ENCODE measurements around the gene BICC1. TPM values are rescaled to one million over a fixed set of nuclear protein-coding genes. Genes with fewer than 3 reads are reported as not detected.

The BICC1 gene
- total RNA-seq, 1 experiment from 2014 or later: not detected

GRCh38 chr10:58479045-58479444 is 33.6 kb upstream of the BICC1 start (continued):
- TF ChIP-seq EZH2phosphoT487 (IDR thresholded peaks at IDR 0.05; ENCODE audit: borderline replicate concordance) (no peak), FOSL1 (IDR thresholded peaks at IDR 0.05; ENCODE audit: low read depth) (no peak), REST (IDR thresholded peaks at IDR 0.05; ENCODE audit: low read depth) (no peak), MAX (IDR thresholded peaks at IDR 0.05) (no peak)

GRCh38 chr10:58480321-58480720 is 32.4 kb upstream of the BICC1 start:
- BruUV-seq (replicated peaks): no TSS peak
- POLR2A ChIA-PET: interaction anchor here (0.7 kb wide), 1 partner anchor 47 kb away, joined by 3 read pairs; no protein-coding TSS in a partner anchor
- ATAC-seq: no peak

More at GRCh38 chr10:58480321-58480720, 32.4 kb upstream of the BICC1 start:
- no peaks in the 10 kb centered on the region for H3K4me1 ChIP-seq (ENCODE audit: control insufficient read depth in 1 of 2, insufficient read depth in 2 of 2, low read length in 2 of 2)
- RAD21 ChIA-PET (ENCODE audit: low non-redundant PET in 1 of 2, low total read pairs in 2 of 2, uncharacterized antibody in 2 of 2, unreplicated experiment in 2 of 2): no interaction called here
- no peaks in the 10 kb centered on the region for H3K9me3 ChIP-seq (ENCODE audit: control insufficient read depth in 1 of 2, insufficient read depth in 1 of 2, low read depth in 1 of 2, low read length in 2 of 2)
- no peak overlapping the region for H3K9ac ChIP-seq (ENCODE audit: low read length)
- H3K36me3 ChIP-seq (ENCODE audit: control insufficient read depth in 1 of 2, insufficient read depth in 2 of 2, low read length in 2 of 2): no peaks in the 10 kb centered on the region
- CTCF ChIA-PET: no interaction called here
- H3K27me3 ChIP-seq (ENCODE audit: insufficient read depth, low read length): 0 out of 2 replicates have a peak, but pooled peaks cover under 1% of the 10 kb centered on the region
- no peak overlapping the region for H2AFZ ChIP-seq (ENCODE audit: low read depth, low read length, poor library complexity, severe bottlenecking)
- no peaks in the 10 kb centered on the region; the same call in 1 of the 2 replicates for H3K9me2 ChIP-seq (ENCODE audit: insufficient read depth)
- no peak overlapping the region for H3K4me2 ChIP-seq (ENCODE audit: low read length)
- no peaks in the 10 kb centered on the region for H3K79me2 ChIP-seq (ENCODE audit: insufficient read depth, low read length)
- H4K20me1 ChIP-seq (ENCODE audit: insufficient read depth): no peaks in the 10 kb centered on the region
- TF ChIP-seq EZH2phosphoT487 (IDR thresholded peaks at IDR 0.05; ENCODE audit: borderline replicate concordance): no peak
- no peak for TF ChIP-seq CBX3 (IDR thresholded peaks at IDR 0.05; ENCODE audit: low read depth)
- TF ChIP-seq POLR2AphosphoS5 (IDR thresholded peaks at IDR 0.05; ENCODE audit: low read depth, low read length): no peak
- TF ChIP-seq MAX (IDR thresholded peaks at IDR 0.05): no peak
- no peak for TF ChIP-seq CTCF (IDR thresholded peaks at IDR 0.05 in 2 of 3, conservative IDR thresholded peaks at IDR 0.05 in 1 of 3; ENCODE audit: borderline replicate concordance in 1 of 3, insufficient read depth in 1 of 3, low read depth in 2 of 3, low read length in 2 of 3)
- no peak for TF ChIP-seq EZH2 (IDR thresholded peaks at IDR 0.05)
- TF ChIP-seq ATF3 (IDR thresholded peaks at IDR 0.05): no peak
- no peak for TF ChIP-seq YY1 (IDR thresholded peaks at IDR 0.05; ENCODE audit: extremely low read depth, insufficient replicate concordance, low read depth, low read length)
- TF ChIP-seq JUND (IDR thresholded peaks at IDR 0.05): no peak
- TF ChIP-seq ZFX (IDR thresholded peaks at IDR 0.05): no peak
- TF ChIP-seq CEBPB (IDR thresholded peaks at IDR 0.05; ENCODE audit: low read depth): no peak
- intact Hi-C loops (cut with micrococcal nuclease): no loop called here
- no peak for DNase-seq (ENCODE audit: low read depth, low spot score)
- H3K4me3 ChIP-seq (replicated peaks in 1 of 2; ENCODE audit: low read depth in 1 of 2, low read length in 2 of 2): no peak overlapping the region
- H3K27ac ChIP-seq (ENCODE audit: low read depth, low read length): no peak overlapping the region
